T47D (cell line): Measurements from ENCODE around the gene CYP39A1.

ENCODE experiments used
- DNase-seq, 2 experiments: peaks; one replicate each; pipeline versions ENCODE4 v3.0.0 to v3.0.0-alpha.2; 2011 to 2012; ENCODE audit warnings: low read depth in 1 of 2, low spot score in 1 of 2
- JUND ChIP-seq: IDR thresholded peaks from 2 replicates; pipeline ENCODE4 v1.6.1; 2012; ENCODE audit warnings: low read depth
- in situ Hi-C: cut with HindIII; loops from 2 replicates; pipeline ENCODE4 v1.10.0; 2016; ENCODE audit warnings: low sequenced_read_pairs, low pct_unique_long_range_greater_than_20kb

The CYP39A1 gene

DNA sequence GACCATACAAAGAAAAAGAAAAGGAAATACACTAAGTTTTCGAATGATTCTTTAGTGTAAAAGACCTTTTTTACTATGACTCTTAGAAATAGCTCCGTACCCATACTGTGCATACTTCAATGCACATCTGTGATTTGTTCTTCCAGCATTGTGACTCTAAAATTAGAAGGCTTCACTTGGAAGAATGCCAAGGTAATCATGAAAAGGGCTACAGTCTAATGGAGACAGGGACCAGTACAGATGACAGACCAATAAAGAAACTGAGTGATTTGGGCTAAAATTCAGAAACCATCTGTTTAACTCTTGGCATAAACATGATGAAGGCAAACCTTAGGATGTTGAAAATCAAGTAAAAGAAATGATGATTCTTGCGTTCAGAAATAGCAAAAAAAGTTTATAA lies 46.3 kb downstream of the CYP39A1 start:
- no peak for DNase-seq
- in situ Hi-C loops: no loop called here
- no peak for TF ChIP-seq JUND

DNA sequence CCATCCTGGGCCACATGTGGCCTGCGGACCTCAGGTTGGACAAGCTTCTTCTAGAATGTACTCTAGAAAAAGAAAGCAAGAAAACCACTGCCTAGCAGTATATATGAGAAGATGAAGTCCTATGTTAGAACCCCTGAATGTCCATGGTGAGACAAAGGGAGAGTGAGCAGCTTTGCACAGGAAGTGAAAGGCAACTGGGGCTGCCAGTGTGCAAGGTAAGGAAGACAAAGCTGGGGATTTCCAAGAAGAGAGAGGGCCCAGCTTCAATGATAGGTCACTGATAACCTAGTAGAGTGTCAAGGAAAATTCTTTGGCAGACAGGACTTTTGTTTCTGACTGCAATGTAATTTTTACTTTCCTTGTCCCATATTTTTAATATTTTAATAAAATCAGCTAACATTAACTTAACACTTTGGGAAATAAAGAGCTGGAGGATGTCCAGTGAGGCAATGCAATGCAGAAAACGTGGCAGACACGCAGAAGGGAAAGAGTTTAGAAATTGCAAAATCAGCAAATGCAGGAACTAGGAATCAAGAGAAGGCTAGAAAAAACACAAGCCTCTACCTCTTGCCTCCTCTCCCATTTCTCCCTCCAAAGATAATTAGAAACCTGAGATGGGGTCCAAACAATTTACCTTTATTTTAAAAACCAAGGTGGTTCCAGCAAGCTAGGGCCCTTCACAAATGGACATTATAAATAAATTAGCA lies 47.4 kb downstream of the CYP39A1 start:
- TF ChIP-seq JUND: no peak
- in situ Hi-C loops: no loop called here
- no peak for DNase-seq

DNA sequence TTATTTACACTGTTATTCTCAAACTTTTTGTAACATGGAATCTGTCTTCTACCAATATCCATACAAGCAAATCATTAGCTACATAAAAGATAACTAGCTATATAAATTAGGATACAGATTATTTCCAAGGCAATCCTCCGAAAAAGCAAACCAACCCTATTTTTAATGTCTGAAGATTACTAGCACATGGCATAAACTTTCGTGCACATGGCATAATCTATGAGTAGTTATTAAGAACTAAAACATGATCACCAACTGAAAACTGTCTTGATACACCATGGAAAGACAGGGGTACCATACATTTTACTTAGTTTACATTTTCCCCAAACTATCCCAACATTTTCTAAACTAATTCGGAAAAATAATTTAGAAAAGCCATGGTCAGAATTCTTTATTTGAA lies 54.4 kb downstream of the CYP39A1 start:
- no peak for DNase-seq
- in situ Hi-C loops: no loop called here
- no peak for TF ChIP-seq JUND

DNA sequence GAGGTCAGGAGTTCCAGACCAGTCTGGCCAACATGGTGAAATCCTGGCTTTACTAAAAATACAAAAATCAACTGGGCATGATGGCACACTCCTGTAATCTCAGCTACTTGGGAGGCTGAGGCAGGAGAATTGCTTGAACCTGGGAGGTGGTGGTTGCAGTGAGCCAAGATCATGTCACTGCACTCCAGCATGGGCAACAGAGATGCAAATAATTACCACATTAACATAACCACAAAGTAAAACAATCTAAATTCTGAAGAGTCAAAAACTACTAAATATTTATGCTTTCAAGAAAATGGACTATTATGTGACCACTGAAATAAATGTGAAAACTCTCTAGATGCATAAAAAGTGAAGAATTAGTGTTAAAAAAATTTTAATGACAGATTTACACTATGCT lies 59.9 kb downstream of the CYP39A1 start:
- no peak for TF ChIP-seq JUND
- in situ Hi-C loops: no loop called here
- no peak for DNase-seq

DNA sequence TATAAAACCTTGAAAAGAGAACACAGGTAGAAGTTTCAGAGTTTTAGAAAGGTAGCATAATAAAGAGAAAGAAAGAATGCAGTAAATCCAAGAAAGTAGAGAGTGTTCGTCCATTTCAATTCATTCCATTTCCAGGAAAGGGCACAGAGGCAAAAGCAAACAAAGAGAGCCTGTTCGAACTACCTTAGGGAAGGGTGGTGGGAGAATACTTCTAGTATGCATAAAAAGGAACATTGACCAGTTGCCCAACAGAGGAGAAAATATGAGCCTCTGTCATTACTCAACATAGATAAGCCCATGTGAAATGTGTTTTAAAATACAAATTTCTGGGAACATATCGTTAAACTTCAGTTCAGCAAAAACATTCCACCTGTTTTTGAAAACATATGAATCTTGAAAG lies 60.6 kb downstream of the CYP39A1 start:
- no peak for TF ChIP-seq JUND
- in situ Hi-C loops: no loop called here
- DNase-seq: no peak

DNA sequence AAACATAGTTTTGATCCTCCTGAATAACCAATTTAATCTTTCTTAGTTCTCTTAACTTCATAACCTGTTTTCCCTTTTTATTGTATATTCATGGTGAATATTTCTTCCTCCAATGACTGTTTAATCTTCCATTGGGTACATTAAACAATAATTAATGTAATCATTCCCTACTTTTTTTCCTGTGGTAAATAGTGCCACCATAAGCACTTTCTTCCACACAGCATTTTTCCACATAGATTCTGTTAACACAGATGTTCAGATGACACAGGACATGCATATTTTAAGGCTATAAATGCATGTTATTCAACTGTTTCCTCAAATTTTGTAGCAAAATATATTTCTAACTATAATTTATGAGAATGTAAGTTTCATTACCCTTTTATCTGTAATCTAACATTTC lies 61.9 kb downstream of the CYP39A1 start:
- in situ Hi-C loops: no loop called here
- no peak for DNase-seq
- TF ChIP-seq JUND: no peak

DNA sequence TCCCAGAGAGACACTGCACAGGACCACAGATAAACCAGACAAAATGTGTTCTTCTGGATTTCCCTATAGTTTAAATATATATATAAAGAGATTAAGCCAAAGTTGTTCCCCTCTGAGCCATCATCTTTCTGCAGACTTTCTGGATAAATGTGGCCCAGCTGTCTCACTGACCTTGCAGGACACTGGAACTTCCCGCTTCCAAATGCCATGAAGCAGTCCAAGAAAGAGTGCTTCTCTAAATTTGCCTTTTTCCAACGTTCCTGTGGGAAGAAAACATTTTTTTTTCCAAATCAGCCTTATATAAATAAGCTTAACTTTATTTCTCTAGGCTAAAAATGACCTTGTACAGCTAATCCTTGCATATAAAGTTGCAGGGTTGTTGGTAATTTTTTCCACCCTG lies 65.7 kb downstream of the CYP39A1 start:
- no peak for TF ChIP-seq JUND
- in situ Hi-C loops: no loop called here
- DNase-seq: no peak

DNA sequence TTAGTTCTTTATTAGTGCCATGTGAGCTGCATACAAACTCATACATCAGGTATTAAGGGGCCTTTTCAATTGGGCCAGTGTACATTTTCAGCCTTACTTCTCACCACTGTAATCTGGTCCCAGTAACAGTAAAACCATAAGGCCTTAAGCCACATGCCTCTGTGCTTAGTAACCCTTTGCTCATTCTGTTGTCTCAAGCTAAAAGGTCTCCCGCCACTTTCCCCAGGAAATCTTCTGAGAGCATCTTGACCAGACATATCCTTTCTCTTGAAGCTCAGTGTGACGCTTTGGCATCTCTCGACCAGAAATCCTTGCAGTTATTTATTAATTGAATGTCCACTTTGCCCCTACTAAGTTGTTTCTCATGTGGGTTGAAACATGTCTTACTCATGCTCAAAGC lies 68.0 kb downstream of the CYP39A1 start:
- no peak for TF ChIP-seq JUND
- in situ Hi-C loops: no loop called here
- no peak for DNase-seq

DNA sequence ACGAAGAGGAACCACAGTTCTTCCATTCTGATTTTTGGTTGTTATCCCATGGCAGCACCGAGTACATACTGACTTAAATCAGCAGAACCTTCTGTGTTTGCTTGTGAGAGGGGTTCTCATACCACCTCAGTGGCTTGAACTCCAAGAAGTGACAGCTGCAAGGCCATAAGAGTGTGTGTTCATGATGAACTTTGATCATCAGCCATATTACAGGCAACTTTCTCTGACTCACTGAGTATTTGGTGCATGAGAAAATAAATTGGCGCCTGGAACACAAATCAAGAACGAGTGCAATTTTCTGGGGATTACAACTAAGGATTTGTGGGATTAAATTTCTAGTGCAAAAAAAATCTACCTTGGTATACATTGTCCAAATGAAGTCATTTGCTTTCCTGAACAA lies 68.9 kb downstream of the CYP39A1 start:
- no peak for TF ChIP-seq JUND
- DNase-seq: no peak
- in situ Hi-C loops: no loop called here

DNA sequence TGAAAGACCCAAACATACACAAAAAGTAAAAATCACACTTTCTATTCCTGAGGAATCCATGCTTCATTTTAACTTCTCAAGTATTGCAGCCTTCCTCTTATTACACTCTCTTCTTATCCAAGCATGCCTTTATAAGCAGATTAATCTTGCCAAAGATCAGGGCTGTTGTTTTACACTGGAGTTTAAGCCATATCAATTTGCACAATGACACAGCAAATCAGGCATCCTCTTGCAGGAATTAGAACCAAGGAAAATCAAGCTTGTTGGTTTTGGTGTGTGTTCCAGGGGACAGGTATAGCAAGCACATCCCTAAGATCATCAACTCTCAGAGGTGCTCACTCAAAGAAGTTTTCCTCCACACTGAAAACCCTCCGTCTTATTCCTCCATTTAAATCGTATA lies 69.5 kb downstream of the CYP39A1 start:
- no peak for DNase-seq
- in situ Hi-C loops: no loop called here
- TF ChIP-seq JUND: no peak

DNA sequence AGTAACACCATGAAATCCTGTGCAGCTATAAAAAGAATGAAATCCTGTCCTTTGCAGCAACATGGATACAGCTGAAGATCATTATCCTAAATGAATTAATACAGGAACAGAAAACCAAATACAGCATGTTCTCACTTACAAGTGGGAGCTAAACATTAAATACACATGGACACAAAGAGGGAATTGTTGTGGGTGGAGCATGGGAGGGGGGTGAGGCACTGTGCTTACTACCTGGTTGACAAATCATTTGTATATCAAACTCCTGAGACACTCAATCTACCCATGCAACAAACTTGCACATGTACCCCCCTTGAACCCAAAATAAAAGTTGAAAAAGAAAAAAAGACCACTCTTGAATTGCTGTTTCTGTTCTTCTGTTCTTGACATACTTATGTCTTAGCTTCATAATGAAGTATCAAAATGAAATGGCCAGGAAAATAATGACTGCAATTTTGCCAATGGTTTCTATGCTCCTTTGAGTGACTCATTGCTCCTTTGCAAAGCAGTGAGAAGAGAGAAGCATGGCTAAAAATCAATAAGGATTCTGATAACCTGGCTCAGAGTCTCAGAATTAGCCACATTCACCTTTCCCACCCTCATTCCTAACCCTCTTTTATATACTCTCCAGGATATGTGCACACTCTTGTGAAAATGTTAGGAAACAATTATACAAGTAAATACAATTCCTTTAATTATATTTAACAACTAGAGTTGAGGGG lies 71.0 kb downstream of the CYP39A1 start:
- DNase-seq: no peak
- TF ChIP-seq JUND: no peak
- in situ Hi-C loops: no loop called here

DNA sequence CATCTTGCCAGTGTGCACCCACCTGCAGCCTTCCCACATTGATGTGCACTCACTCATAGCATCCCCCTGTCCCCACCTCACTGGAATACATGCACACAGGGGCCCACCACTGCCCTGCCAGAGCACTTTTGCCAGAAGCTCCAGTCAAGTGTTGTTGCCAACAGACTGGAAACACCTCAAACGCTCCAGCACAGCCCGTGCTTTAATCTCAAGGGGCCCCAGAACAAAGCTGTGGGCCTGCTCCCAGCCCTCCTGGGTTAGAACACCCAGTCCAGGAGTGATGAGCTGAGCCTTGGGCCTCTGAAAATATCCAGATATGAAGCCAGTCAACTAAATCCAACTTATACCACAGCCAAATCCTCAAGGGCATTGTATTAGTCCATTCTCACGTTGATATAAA lies 77.1 kb downstream of the CYP39A1 start:
- no peak for TF ChIP-seq JUND
- DNase-seq: no peak
- in situ Hi-C loops: no loop called here

DNA sequence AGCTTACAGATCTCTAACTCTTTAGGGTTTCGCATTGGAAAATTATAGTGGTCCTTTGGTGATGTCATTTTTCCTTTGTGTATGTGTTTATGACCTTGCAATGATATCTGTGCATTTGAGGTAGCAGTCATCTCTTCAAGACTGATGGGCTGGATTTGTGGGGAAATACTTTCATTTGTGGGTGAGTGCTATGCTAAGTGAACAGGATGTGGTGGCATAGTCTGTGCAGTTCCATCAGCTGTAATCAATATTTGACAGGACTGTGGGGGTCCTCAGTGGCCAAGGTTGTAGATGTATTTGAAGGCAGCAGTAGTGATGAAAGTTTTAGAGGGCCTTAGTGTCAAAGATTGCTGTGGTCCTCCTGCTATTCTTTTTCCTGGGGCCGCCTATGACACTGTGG lies 79.5 kb downstream of the CYP39A1 start:
- in situ Hi-C loops: no loop called here
- DNase-seq: no peak
- TF ChIP-seq JUND: no peak

DNA sequence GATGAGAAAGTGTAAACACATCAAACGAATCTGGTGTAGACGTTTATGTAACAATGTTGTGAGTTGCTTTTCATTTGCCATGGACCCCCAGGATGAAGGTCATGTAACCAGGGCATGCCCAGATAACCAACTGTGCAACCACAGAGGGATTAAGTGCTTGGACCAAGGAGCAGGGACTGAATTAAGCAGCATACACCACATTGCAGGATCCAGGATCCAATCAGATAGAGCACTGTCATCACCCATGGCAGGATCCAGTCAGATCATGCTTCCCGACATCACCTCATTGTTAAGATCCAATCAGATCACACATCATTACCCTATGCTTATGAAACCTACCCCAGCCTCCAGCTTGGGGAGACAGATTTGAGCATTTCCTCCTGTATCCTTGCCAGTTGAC lies 87.1 kb downstream of the CYP39A1 start:
- in situ Hi-C loops: no loop called here
- no peak for DNase-seq
- no peak for TF ChIP-seq JUND
